Tibial artery (tissue), 4 donors: ENCODE measurements around the gene ANKRD55.
A peak's percentile ranks its signal among the peaks of the same experiment; 100 is the strongest.
"Not testable (repeated sequence)": the region's sequence is repeated elsewhere in the genome, so short reads cannot be mapped to it uniquely, and the experiment has no call there.

Source experiments
- DNase-seq, 2 donors: peaks; one replicate each; pipeline ENCODE4 v3.0.0-alpha.2; 2019
- H3K27ac ChIP-seq, 2 donors: fragments of 200-600 bp; sonication (generic) in 1 of 2; 1 replicate in 1 of 2; 2 replicates in 1 of 2; pipeline ENCODE4 v1.5.1; 2018 to 2019; ENCODE audit warnings: mild to moderate bottlenecking in 1 of 2
- H3K27me3 ChIP-seq, 2 donors: fragments of 200-600 bp; sonication (generic) in 1 of 2; one replicate each; pipeline versions ENCODE4 v1.5.1 to v1.6.0; 2016 to 2019
- H3K36me3 ChIP-seq, 3 donors: fragments of 200-600 bp; sonication (generic) in 2 of 3; one replicate each; pipeline ENCODE4 v1.5.1; 2016 to 2019; ENCODE audit warnings: mild to moderate bottlenecking in 2 of 3
- H3K4me1 ChIP-seq, 4 donors: fragments of 200-600 bp; sonication (generic) in 2 of 4; 1 replicate in 3 of 4; 2 replicates in 1 of 4; pipeline ENCODE4 v1.5.1; 2016 to 2019
- H3K4me3 ChIP-seq, 2 donors: fragments of 200-600 bp; sonication (generic) in 1 of 2; 1 replicate in 1 of 2; 2 replicates in 1 of 2; pipeline ENCODE4 v1.5.1; 2018 to 2019; ENCODE audit warnings: mild to moderate bottlenecking in 2 of 2
- H3K9me3 ChIP-seq, 3 donors: fragments of 200-600 bp; sonication (generic) in 1 of 3; one replicate each; pipeline ENCODE4 v1.5.1; 2016 to 2019
- intact Hi-C: fragments of 100-400 bp; cut with DNase I; formaldehyde crosslinking; loops from one replicate; pipeline ENCODE4 v1.15.0; 2023; ENCODE audit warnings: low total_unique reads
- TF ChIP-seq, protein P1 (sequence below), 2 experiments: fragments of 200-600 bp in 1 of 2; fragments of 450-650 bp in 1 of 2; IDR thresholded peaks; one replicate each; pipeline ENCODE4 v1.5.1; 2017 to 2019; ENCODE audit warnings: antibody characterized with exemption in 2 of 2, mild to moderate bottlenecking in 1 of 2, moderate library complexity in 1 of 2

Gene ANKRD55

GRCh38 chr5:56158331-56158960 lies 74.7 kb downstream of the ANKRD55 start:
- intact Hi-C loops: no loop called here
- H3K27me3 ChIP-seq: peaks cover 0 to 3% of the 10 kb centered on the region in 2 donors
- no peak overlapping the region for H3K27ac ChIP-seq
- H3K36me3 ChIP-seq: no peaks in the 10 kb centered on the region
- DNase-seq: no peak
- no peaks in the 10 kb centered on the region for H3K9me3 ChIP-seq
- H3K4me1 ChIP-seq: no peaks in the 10 kb centered on the region
- H3K4me3 ChIP-seq: no peak overlapping the region
- TF ChIP-seq, protein P1, sequence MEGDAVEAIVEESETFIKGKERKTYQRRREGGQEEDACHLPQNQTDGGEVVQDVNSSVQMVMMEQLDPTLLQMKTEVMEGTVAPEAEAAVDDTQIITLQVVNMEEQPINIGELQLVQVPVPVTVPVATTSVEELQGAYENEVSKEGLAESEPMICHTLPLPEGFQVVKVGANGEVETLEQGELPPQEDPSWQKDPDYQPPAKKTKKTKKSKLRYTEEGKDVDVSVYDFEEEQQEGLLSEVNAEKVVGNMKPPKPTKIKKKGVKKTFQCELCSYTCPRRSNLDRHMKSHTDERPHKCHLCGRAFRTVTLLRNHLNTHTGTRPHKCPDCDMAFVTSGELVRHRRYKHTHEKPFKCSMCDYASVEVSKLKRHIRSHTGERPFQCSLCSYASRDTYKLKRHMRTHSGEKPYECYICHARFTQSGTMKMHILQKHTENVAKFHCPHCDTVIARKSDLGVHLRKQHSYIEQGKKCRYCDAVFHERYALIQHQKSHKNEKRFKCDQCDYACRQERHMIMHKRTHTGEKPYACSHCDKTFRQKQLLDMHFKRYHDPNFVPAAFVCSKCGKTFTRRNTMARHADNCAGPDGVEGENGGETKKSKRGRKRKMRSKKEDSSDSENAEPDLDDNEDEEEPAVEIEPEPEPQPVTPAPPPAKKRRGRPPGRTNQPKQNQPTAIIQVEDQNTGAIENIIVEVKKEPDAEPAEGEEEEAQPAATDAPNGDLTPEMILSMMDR (IDR thresholded peaks at IDR 0.05): no peak

GRCh38 chr5:56157191-56157621 lies 75.9 kb downstream of the ANKRD55 start:
- H3K36me3 ChIP-seq, intact Hi-C loops, DNase-seq: not testable (repeated sequence)

DNA sequence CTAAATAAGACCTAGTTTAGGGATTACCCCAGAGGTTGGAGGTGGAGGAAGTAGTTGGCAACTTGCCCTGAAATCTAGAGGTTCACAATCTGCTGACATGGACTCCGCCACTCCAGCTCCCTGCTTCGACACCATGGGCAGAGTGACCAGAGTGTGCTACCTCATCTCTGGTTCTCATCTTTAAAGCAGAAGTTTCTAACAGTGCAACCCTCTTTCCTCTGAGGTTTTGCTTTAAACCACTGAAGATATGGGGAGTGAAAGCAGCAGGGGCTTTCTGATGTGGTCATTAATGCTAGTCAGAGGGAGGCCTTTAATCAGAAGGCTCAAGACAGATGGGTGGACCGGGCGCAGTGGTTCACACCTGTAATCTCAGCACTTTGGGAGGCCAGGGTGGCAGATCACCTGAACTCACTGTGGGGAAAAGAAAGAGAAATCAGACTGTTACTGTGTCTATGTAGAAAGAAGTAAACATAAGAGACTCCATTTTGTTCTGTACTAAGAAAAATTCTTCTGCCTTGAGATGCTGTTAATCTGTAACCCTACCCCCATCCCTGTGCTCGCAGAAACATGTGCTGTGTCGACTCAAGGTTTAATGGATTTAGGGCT lies 76.4 kb downstream of the ANKRD55 start:
- H3K36me3 ChIP-seq, H3K4me1 ChIP-seq, H3K27ac ChIP-seq, DNase-seq, H3K27me3 ChIP-seq, H3K9me3 ChIP-seq, H3K4me3 ChIP-seq, intact Hi-C loops: not testable (repeated sequence)

More at GRCh38 chr5:56157191-56157621, 75.9 kb downstream of the ANKRD55 start:
- not testable (repeated sequence) for H3K4me3 ChIP-seq, H3K27ac ChIP-seq, H3K9me3 ChIP-seq, H3K27me3 ChIP-seq, H3K4me1 ChIP-seq

DNA sequence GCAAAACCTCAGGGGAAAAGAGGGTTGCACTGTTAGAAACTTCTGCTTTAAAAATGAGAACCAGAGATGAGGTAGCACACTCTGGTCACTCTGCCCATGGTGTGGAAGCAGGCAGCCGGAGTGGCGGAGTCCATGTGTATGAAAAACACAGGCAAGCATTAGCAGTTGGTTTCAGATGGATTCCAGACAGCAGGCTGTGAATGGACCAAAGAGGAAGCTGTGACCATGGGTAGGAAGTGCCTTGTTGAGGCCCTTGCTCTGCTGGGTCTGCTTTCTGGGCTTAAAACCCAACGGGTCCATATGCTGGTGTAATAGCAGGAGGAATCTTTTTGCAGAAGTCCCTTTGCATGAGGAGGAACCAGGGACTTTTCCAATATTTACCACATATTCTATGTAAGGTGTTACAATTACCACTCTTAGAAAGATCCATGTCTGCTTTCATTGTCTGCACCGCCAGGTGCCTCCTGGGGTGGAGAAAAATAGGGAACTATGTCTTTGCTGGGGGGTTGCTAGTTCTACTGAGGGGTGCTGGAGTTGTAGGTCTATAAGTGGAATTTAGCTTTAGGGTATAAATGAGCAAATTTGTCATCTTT lies 77.0 kb downstream of the ANKRD55 start:
- H3K9me3 ChIP-seq: no peaks in the 10 kb centered on the region
- TF ChIP-seq, protein P1 (IDR thresholded peaks at IDR 0.05): no peak
- peak; percentile 56 to 72 for DNase-seq
- no peak overlapping the region for H3K4me3 ChIP-seq
- no peaks in the 10 kb centered on the region for H3K4me1 ChIP-seq
- H3K36me3 ChIP-seq: no peaks in the 10 kb centered on the region
- intact Hi-C loops: no loop called here
- H3K27ac ChIP-seq: no peak overlapping the region
- H3K27me3 ChIP-seq: no peaks in the 10 kb centered on the region

GRCh38 chr5:56154732-56155484 lies 78.2 kb downstream of the ANKRD55 start:
- Histone ChIP-seq H3K9me3 (no peaks in the 10 kb centered on the region), H3K4me3 (no peak overlapping the region), H3K27ac (no peak overlapping the region), H3K27me3 (no peaks in the 10 kb centered on the region), H3K36me3 (no peaks in the 10 kb centered on the region), H3K4me1 (no peaks in the 10 kb centered on the region)
- no peak for DNase-seq
- intact Hi-C loops: no loop called here
- TF ChIP-seq, protein P1 (IDR thresholded peaks at IDR 0.05): no peak

GRCh38 chr5:56152437-56152836 lies 80.7 kb downstream of the ANKRD55 start:
- Histone ChIP-seq H3K27ac (no peak overlapping the region), H3K4me1 (no peaks in the 10 kb centered on the region), H3K36me3 (no peaks in the 10 kb centered on the region), H3K9me3 (no peaks in the 10 kb centered on the region), H3K4me3 (no peak overlapping the region), H3K27me3 (no peaks in the 10 kb centered on the region)
- DNase-seq: no peak
- TF ChIP-seq, protein P1 (IDR thresholded peaks at IDR 0.05): no peak
- intact Hi-C loops: no loop called here

DNA sequence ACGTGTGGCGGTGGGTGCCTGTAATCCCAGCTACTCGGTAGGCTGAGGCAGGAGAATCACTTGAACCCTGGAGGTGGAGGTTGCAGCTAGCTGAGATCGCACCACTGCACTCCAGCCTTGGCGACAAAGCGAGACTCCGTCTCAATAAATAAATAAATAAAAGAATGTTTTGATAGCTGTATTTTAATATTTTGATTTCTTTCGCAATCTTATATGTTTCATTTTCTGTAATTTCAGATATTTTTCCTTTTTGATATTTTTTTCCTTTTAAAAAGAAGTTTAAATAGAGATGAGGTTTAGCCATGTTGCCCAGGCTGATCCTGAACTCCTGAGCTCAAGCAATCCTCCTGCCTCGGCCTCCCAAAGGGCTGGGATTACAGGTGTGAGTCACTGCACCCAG lies 82.4 kb downstream of the ANKRD55 start:
- not testable (repeated sequence) for H3K4me1 ChIP-seq

More for the DNA sequence above, 82.4 kb downstream of the ANKRD55 start:
- H3K4me3 ChIP-seq, H3K27ac ChIP-seq, H3K27me3 ChIP-seq, intact Hi-C loops, H3K36me3 ChIP-seq, DNase-seq, H3K9me3 ChIP-seq: not testable (repeated sequence)
